Cardiac fibroblast (primary cell): ENCODE measurements around the gene CYB5RL.
"Not testable (repeated sequence)": the region's sequence is repeated elsewhere in the genome, so short reads cannot be mapped to it uniquely, and the experiment has no call there.

Experiments used
- DNase-seq, 2 donors: peaks; one replicate each; pipeline versions ENCODE4 v3.0.0 to v3.0.0-alpha.2; 2010; ENCODE audit warnings: low read depth in 2 of 2
- H3K4me3 ChIP-seq, 2 donors: replicated peaks in 1 of 2; 1 replicate in 1 of 2; 2 replicates in 1 of 2; pipeline ENCODE4 v1.5.1; 2011; ENCODE audit warnings: low read depth in 2 of 2, low read length in 2 of 2, mild to moderate bottlenecking in 2 of 2, moderate library complexity in 1 of 2
- CTCF ChIP-seq: IDR thresholded peaks from one replicate; pipeline ENCODE4 v1.5.1; 2011; ENCODE audit warnings: low read depth, mild to moderate bottlenecking, low read length, inconsistent platforms

CYB5RL gene

GRCh38 chr1:54168206-54168965, 31.4 kb downstream of the CYB5RL start:
- TF ChIP-seq CTCF, result no peak
- H3K4me3 ChIP-seq, result no peak overlapping the region
- DNase-seq, result no peak

GRCh38 chr1:54167422-54168139, 32.2 kb downstream of the CYB5RL start:
- no peak overlapping the region for H3K4me3 ChIP-seq
- TF ChIP-seq CTCF, result no peak
- peak in 1 of 2 donors; percentile 49 for DNase-seq

DNA sequence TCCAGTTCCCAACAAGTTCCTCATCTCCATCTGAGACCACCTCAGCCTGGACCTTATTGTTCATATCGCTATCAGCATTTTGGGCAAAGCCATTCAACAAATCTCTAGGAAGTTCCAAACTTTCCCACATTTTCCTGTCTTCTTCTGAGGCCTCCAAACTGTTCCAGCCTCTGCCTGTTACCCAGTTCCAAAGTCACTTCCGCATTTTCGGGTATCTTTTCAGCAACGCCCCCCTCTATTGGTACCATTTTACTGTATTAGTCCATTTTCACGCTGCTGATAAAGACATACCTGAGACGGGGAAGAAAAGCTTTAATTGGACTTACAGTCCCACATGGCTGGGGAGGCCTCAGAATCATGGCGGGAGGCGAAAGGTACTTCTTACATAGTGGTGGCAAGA, 33.5 kb downstream of the CYB5RL start:
- not testable (repeated sequence) for DNase-seq, H3K4me3 ChIP-seq

DNA sequence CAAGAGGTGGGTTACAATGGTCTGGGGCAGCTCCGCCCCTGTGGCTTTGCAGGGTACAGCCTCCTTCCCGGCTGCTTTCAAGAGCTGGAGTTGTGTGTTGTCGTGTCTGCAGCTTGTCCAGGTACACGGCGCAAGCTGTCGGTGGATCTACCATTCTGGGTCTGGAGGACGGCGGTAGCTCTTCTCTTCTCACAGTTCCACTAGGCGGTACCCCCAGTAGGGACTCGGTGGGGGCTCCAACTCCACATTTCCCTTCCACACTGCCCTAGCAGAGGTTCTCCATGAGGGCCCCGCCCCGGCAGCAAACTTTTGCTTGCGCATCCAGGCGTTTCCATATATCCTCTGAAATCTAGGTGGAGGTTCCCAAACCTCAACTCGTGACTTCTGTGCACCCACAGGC, 34.7 kb downstream of the CYB5RL start:
- no peak for TF ChIP-seq CTCF
- no peak overlapping the region for H3K4me3 ChIP-seq
- DNase-seq, result no peak

DNA sequence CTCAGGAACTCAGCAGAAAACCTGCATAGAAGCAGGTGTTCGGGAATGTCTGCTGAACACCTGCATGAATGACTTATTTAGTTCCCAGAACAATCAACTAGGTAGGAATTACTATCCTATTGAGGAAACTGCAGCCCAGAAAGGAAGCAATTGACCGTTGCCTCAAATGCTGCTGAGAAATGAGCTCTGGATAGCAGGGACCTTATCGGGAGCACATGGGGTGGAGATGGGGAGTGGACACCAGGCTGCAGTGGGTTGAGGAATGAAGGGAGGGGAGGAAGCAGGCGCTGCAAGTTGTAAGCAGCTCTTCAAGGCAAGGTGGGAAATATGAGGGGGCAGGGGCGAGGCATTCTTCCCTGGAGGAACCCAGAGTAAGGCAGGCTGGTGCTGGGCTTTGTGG, 36.3 kb downstream of the CYB5RL start:
- DNase-seq, result no peak
- H3K4me3 ChIP-seq, result no peak overlapping the region
- TF ChIP-seq CTCF, result no peak

DNA sequence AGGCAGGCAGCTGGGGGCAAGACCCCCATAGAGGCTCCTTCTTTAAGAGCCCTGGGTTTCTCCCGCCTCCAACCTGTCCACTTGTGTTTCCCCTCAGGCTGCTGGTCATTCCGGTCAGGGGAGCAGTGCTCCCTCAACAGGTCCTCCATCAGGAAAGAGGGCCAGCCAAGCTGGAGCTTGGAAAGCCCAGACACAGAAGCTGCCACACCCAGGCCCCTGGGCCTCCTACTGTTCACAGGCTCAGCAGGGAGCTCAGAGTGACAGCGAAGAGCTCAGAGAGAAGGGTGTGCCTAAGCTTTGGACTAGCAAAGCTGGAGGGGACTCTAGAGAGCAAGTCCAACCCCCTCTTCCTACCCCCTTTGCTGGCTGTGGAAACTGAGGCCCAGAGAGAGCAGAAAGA, 36.8 kb downstream of the CYB5RL start:
- H3K4me3 ChIP-seq, result no peak overlapping the region
- no peak for DNase-seq
- TF ChIP-seq CTCF, result no peak

DNA sequence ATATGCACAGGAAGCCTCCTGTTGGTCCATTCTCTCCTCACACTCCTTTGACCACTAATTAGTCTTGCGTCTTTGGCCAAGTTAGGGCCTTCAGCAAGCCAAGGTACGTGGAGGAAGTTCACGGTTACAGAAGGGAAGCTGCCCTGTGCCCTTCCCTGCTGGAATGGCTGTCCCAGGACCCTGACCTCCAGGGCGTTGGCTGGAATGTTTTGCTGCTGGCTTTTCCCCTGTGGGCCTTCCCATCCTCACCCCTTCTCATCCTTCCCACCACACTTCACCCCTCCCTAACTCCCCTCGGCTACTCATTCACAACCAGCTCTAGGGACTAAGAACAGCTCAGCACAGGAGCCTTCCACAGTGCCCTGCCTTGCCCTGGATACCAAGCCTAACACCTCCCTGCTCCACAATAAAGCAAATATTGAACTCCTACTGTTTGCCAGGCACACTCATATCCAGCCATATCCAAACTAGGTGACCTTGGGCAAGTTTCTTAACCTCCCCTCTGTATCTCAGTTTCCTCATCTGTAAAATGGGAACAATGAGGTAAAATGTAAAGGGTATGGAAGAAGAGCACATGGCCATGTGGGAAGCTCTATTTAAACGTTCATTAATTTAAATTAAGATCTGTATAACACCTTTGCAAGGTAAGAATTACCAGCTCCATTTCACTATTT, 38.2 kb downstream of the CYB5RL start:
- TF ChIP-seq CTCF, result no peak
- H3K4me3 ChIP-seq, result no peak overlapping the region
- DNase-seq, result no peak
